Right hindlimb (tissue), 1 donor: Measurements from ENCODE around the gene MMS19.
A peak's percentile ranks its signal among the peaks of the same experiment; 100 is the strongest.

Experiments used
- DNase-seq: peaks from one replicate; pipeline ENCODE4 v3.0.0-alpha.2; 2018

MMS19 gene

GRCh38 chr10:97463363-97464132 lies 34.7 kb downstream of the MMS19 start:
- no peak for DNase-seq

GRCh38 chr10:97462309-97462708 lies 35.9 kb downstream of the MMS19 start:
- no peak for DNase-seq

GRCh38 chr10:97459933-97460332 lies 38.3 kb downstream of the MMS19 start:
- DNase-seq: no peak

GRCh38 chr10:97459111-97459510 lies 39.1 kb downstream of the MMS19 start:
- no peak for DNase-seq

- DNase-seq: no peak
Measured at GRCh38 chr10:97456686-97457065, 41.5 kb downstream of the MMS19 start.

- no peak for DNase-seq
Measured at GRCh38 chr10:97456034-97456685, 42.1 kb downstream of the MMS19 start.

GRCh38 chr10:97454330-97455036 lies 43.7 kb downstream of the MMS19 start:
- DNase-seq: no peak

GRCh38 chr10:97452352-97452751 lies 45.9 kb downstream of the MMS19 start:
- no peak for DNase-seq

- DNase-seq: no peak
Measured at GRCh38 chr10:97451605-97452004, 46.6 kb downstream of the MMS19 start.

- DNase-seq: no peak
Measured at GRCh38 chr10:97450828-97451227, 47.4 kb downstream of the MMS19 start.

- DNase-seq: peak; percentile 96
Measured at GRCh38 chr10:97445722-97446639, 52.2 kb downstream of the MMS19 start, which contains the start of the genes EXOSC1 and ZDHHC16. TSS of gene EXOSC1 (minus strand) at chr10:97446006. CDS start at chr10:97445985, 21 bp downstream. TSS of gene ZDHHC16 (plus strand) at chr10:97446175. CDS start at chr10:97451676, 5,501 bp downstream.

- no peak for DNase-seq
Measured at GRCh38 chr10:97445357-97445721, 52.9 kb downstream of the MMS19 start.

GRCh38 chr10:97444212-97444611 lies 54.0 kb downstream of the MMS19 start:
- DNase-seq: no peak

- no peak for DNase-seq
Measured at GRCh38 chr10:97442277-97442676, 55.9 kb downstream of the MMS19 start.

- DNase-seq: no peak
Measured at GRCh38 chr10:97435211-97435610, 63.0 kb downstream of the MMS19 start.

- no peak for DNase-seq
Measured at GRCh38 chr10:97434557-97434956, 63.7 kb downstream of the MMS19 start.

- no peak for DNase-seq
Measured at GRCh38 chr10:97434055-97434454, 64.2 kb downstream of the MMS19 start.

- DNase-seq: no peak
Measured at GRCh38 chr10:97428572-97428981, 69.6 kb downstream of the MMS19 start.

- DNase-seq: no peak
Measured at GRCh38 chr10:97427571-97428179, 70.5 kb downstream of the MMS19 start.

GRCh38 chr10:97426776-97427570 lies 71.2 kb downstream of the MMS19 start:
- no peak for DNase-seq
